ENCODE data around the gene CD48.
"Not testable (repeated sequence)": the region's sequence is repeated elsewhere in the genome, so short reads cannot be mapped to it uniquely, and the experiment has no call there.

Gene CD48

DNA sequence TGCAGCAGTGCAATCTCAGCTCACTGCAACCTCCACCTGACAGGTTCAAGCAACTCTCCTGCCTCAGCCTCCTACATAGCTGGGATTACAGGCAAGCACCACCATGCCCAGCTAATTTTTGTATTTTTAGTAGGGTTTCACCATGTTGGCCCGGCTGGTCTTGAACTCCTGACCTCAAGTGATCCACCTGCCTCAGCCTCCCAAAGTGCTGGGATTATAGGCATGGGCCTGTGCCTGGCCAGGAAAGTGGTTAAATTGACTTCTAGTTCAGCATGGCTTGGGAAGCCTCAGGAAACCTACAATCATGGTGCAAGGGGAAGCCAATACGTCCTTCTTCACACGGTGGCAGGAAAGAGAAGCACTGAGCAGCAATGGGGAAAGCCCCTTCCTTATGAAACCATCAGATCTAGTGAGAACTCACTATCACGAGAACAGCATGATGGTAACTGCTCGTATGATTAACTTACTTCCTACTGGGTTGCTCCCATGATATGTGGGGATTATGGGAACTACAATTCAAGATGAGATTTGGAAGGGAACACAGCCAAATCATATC, 981 bp upstream of the CD48 start:
- DNase-seq = peak; percentile 69

DNA sequence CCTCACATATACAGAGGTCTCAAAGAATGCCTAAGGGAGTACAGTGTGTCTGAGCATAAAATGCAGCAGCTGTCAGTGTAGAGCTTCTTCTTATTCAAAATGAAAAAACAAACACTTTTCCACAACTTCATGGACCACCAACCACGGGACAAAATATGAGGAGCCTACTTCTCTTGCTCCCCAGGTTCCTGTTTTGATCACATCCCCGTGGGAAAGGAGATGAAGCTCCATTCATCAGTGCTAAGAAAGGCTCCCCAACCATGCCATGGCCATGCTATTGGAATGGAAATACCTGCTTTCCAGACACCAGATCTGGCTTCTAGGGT, 383 bp downstream of the CD48 start:
- no peak for DNase-seq

DNA sequence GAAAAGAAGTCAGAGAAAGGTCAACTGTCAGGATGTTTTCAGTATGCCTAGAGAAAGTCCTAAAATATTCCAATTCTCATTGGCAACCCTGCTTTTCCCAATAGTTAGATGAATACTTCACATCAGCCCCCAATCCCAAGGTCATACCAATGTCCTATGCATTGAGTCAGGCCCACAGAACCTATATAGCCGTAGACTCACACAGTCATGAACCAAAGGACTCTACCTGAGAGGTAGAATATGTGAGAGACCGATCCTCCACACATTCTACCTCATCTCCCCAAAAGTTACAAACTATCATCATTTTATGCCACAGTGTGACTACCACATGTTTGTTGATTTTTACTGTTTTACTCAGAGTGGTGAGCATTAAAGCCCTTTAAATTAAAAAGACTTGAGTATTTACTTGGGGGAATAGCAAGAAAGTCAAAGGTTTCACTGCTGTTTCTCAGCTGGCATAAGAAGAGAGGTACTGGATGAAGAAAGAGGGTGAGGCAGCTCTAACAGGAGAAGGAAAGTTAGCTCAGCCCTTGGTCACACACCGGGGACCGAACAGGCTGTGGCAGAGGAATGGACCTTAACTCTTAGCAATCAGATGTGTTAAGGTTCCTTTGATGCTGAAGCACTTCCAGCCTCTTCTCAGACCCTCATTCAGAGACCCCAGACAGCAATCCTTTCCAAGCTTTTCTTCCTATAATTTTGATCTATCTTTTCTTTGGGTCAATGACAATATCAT, 937 bp downstream of the CD48 start:
- no peak for DNase-seq

DNA sequence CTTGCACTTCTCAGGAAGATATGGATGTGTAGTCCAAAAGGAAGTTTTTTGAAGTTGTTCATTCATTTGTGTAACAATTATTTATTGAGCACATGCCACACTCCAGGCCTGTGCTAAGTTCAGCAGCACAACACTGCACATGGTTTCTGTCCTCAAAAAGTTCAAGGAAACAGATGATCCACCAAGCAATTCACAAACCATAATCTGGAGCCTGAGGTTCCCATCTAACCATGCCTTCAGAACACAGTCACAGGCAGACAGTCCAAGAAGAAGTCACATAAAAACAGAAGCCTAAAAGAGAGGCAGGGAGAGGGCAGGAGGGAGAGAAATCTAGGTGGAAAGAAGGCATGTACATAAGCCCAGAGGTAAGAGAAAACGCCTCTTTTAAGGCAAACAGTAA, 1.9 kb downstream of the CD48 start:
- no peak for DNase-seq

DNA sequence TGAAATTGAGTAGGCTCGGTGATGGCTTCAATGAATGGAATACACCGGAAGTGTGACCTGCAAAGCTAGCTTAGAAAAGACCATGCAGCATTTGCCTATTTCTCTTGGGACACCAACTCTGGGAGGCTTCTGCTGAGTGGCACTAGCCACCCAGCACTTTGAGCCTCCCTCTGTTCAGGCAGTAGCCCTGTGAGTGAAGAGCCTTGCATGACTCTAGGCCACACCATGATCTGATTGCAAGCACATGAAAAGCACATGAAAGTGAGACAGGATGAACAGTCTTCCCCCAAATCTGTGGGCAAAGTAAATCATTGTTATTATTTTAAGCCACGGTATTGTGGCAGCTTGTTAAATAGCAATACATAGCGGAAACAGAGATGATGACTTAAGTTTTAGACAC, 2.8 kb downstream of the CD48 start:
- peak; percentile 53 for DNase-seq

DNA sequence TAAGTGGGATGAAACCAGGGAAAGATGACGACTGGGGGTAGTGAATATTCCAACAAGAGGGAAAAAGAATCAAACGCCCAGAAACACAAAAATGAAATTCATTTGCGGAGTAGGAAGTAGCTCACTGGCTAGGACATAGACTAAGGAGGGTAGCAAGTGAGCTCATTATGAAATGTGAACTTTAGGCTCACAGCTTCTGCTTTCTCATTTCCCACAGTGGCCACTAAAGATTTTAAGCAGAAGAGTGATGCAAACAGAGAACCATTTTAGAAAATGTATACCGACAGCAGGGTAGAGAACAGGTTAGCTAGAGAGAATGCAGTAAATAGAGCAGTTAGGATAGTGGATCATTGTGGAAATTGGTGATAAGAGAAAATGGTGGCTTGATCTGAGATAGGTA, 3.5 kb downstream of the CD48 start:
- peak; percentile 12 for DNase-seq

DNA sequence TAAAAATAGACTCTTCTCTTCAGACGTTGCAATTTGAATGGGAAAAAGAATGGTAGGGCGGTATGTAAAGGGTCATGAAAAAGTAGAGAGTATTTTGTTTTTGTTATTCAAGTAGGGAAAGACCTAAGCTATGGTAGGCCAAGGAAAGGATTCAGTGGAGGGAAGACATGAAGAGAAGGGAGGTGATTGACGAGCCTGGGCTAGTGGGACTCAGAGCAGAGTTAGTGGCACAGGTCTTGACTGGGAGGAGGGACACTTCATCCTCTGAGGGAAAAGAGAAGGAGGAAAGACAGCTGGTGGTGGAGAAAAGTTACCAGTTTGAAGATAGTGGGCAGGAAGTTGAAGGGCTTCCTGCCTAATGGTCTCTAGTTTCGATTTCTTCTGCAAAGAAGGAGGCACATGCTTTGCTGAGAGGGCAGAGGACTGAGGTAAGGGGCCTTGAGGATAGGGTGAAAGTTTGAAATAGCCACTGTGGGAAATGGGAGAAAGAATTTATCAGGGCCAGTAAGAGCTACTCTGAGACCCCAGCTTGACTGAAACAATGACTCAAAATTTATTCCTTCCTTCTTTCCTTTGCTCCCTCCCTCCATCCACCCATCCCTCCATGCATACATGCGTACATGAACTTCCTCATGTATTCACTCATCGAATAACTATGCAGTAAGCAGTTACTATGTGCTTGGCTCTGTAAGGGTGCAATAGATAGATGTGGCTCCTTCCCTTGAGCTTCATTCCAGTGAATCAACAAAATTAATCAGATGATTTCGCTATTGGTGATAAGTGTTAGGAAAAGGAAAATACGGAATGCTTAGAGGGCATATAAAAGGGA, 4.2 kb downstream of the CD48 start:
- DNase-seq = peak; percentile 44

DNA sequence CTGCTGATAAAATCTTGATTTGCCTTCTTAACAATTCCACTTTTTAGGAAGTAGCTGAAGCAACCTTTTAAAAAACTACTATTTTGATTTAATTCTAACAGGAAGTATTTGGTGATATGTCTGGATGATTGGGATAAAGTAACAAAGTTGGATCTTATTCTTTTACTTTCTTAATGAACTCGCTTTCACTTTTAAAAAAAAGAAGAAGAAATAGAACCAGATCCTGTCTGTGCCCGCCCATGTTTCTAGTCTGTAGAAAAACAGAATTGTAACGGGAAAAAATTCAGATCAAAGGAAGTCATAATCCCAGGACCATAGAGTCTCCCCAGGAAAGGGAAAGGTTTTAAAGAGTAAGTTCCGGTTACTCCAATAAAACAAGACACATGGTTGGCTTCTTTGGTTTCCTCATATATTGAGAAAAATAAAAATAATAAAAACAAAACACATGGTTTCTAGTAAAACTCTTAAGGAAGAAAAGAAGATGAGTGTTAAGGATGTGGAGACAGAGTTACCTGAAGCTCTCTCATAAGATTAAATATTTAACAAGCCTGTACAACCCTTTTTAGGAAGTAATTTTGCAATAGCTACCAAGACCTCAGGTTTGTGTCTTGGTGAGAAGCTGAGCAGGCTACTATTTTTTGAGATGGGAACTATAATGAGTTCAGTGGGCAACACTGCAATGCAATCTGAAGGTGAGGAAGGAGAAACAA, 4.9 kb downstream of the CD48 start:
- DNase-seq = no peak

DNA sequence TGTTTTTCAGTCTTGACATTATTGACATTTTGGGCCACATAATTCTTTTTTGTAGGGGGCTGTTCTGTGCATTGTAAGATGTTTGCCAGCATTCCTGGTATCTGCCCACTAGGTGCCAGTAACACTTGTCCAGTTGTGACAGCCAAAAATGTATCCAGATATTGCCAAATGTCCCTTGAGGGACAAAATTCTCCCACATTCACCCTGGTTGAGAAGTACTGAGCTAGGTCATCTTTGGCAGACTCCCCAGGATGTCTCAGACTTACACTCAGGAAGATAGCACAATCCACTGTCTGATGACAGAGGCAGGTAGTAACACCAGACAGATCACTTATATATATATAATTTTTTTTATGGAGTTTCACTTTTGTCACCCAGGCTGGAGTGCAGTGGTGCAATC, 5.9 kb downstream of the CD48 start:
- DNase-seq = no peak

DNA sequence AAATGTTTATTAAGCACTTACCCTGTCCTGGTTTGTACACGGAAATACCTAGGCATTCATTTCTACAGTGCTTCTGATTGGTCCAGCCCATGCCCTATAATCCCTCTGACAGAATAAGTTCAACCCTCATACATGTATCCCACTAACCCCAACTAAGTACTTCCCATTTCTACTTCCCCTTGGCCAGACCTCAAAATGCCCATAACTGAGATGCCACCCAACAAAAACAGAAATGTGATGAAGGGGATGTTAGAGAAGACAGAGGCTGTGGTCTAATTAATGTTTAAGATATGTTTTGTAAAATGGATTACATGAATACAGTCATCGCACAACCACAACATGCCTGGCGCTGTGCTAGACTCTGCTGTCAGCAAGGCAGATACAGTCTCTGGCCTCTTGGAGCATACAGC, 6.4 kb downstream of the CD48 start:
- DNase-seq = not testable (repeated sequence)

DNA sequence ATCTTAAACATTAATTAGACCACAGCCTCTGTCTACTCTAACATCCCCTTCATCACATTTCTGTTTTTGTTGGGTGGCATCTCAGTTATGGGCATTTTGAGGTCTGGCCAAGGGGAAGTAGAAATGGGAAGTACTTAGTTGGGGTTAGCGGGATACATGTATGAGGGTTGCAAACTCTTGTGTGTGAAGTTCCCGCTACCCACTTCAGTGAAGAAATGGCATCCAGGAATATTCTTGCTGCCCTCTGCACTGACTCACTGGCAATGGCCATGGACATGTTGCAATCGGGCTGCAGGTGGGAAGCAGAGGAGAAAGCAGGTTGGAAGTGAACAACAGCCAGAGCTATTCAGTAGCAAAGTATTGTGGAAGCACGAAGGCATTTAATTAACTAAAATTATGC, 7.4 kb downstream of the CD48 start:
- no peak for DNase-seq

DNA sequence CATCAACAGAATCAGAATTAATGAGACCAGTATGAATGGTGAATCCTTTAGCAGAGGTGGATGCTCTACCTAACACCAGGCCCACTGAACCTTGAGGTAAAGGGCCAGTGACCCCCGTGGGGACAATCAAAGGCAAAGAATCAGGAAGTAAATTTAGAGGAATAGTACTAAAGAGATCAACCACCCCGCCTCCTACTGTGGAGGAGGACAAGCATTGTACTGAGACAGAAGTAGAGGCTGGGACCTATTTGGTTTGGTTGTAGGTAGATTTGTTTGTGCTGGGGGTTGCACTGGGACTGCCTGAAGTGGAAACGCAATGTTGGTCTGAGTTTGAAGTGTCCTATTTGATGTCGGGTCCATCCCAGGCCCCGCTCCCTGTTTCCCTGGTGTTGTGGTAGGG, 9.5 kb downstream of the CD48 start:
- no peak for DNase-seq

DNA sequence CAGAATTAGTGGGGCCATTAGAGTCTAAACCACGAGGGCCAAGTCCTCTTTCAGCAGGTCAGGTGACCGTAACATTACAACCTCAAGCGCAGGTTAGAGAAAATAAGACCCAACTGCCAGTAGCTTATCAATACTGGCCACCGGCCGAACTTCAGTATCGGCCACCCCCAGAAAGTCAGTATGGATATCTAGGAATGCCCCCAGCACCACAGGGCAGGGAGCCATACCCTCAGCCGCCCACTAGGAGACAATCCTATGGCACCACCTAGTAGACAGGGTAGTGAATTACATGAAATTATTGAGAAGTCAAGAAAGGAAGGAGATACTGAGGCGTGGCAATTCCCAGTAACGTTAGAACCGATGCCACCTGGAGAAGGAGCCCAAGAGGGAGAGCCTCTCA, 19.2 kb downstream of the CD48 start:
- not testable (repeated sequence) for DNase-seq

DNA sequence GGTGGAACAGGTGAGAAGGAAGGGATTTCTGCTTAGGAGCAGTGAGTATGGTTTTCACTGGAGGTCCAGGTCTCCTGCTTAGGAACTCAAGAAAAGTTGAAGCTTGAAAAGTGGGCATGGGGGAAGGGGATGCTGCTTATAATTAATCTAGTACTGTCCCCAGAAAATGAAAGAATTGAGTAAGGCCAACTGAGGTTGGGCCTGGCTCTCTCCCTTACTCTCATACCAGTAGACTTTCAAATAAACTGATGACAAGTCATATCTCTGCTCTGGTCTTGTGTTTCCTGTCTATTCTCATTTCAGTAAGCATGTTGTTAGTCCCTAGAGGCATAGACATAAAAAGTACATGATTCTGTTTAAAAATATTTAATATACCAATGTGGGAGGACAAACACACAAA, 26.4 kb downstream of the CD48 start:
- DNase-seq = no peak

DNA sequence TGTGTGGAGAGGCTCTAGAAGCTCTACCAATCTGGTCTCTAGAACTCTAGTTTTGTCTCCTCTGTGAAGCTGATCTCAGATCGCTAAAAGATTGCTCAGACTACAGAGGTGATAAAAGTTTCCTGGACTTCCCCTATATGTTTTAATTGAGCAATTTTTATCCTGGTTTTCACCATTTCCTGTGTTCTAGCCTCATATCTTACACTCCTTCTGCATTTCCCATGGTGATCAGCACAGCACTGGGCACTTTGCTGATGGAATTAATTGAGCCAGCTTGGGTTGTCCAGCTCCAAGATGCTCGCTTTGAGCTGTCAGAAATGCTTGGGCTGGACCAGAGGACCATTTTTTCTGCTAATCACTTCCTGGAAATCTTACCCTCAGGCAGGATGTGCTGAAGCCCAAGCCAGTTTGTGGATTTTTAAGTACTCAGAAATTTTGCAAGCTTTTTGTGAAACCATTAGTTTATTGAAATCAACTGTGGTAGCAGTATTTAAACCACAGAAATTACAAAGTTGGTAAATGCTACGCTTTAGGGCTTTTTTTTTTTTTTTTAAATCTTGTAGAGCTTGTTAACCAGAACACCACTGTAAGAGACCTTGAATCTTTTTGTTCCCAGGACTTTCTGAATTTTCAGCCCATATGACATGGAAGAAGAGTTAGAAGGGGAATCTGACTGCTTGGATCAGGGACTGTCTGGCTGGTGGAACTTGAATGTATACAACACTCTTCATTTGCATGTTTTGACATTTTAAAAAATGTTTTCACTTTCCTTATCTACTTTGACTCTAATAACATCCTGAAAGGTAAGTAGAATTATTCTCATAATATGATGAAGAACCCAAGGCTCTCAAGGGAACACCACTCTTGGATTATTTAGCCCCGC, 28.4 kb downstream of the CD48 start:
- peak; percentile 42 for DNase-seq

DNA sequence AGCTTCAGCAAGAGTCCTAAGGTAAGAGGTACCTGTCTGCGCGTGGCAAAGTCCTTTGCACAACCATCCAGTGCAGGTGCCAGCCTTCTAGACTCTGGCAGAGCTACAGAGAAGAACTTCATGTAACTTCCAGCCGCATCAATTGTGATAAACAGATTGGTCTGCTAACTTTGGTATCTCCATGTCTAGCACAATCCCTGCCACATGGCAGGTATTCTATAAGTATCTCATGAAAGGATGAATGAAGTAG, 29.8 kb downstream of the CD48 start:
- DNase-seq = no peak

DNA sequence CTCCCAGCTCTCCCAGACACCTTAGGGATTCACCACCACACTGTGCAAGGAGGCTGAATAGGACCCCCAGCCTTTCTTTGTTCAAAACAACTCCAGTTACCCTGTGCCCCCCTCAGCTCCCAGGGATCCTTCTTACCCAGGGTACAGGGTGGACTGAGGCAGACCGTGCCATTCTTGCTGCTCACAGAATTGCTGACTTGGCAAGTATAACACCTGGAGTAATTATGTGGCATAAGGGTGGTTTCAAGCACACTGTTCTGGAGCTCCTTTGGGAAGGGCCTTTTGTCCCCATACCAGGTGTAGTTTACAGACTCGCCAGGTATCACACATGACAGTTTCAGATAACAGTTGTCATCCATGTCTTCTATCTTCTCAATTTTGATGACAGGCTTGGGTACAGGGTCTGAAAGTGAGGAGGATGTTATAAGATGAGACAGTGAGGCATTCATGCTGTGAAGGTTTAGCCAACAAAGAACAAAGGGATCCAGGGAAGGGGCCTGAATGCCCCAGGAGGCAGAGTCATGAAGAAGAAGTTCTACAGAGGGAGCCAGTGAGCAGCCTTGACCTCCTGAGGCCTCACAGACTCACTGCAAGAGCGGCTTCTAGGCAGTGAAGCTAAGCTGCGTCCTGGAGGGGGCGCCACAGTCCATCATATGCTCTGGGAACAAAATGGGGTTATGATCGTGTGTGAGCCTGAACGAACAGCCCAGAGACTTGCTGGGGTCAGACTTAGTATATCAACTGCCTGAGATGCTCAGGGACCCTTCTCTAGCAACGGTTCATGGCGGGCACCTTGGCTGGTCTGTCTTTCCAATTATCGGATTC, 30.3 kb downstream of the CD48 start:
- peak; percentile 81 for DNase-seq

DNA sequence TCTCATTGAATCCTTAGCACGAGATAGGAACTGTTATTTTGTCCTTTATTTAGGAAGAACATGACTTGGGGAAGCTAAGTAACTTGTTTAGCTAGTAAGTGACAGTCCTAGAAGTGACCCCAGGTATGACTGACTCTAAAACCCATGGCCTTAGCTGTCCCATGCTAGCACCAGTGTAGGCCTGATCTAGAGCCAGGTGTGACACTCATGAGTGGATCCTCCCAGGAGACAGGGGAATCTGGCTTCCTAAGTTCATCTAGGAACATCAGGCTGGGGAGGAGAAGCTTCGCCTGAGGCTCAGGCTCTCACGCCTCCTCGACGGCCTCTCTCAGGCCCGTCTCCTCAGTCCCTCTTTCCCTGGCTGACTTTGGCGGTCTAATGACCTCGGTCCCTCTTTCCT, 31.2 kb downstream of the CD48 start:
- DNase-seq = no peak

DNA sequence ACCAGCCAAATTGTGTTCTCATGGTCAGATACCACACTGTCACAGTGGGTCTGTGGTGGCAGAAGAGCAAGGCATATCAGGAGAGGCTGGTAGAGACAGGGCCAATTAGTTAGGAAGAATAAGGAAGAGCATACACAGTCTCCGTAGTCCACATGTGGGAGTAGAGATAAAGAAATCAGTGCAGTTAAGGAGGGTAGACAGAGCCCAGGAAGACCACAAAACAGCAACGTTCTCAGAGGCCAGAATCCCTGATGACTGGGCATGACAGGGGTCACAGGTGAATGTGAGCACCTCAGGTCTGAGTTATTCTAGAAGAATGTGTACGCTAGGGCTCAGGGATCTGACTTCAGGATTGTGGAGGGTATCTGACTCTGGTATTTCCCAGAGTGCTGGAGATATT, 31.7 kb downstream of the CD48 start:
- DNase-seq = no peak

DNA sequence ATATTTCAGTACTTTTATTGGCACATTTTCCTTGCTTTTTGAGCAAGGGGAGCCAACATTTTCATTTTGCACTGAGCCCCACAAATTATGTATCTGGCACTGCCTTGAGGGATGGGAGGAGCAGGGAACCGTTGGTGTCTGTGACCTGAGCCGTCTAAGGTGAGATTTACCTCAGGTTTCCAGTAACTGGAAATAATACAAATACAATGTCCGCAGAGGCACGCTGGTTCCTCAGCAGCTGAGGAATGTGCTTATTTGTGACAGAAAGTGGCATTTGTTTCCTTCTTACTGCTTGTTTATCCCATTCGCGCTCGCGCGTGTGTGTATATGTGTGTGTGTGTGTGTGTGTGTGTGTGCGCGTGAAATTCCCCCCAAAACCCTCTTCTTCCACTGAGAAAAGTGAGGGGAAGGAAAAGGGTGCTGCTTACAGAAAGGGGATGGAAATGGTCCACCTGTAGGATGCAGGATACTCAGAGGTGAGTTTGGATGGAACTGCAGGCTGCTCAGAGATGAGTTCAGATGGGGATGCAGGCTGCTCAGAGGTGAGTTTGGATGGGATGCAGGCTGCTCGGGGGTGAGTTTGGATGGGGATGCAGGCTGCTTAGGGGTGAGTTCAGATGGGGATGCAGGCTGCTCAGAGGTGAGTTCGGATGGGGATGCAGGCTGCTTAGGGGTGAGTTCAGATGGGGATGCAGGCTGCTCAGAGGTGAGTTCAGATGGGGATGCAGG, 34.6 kb downstream of the CD48 start:
- no peak for DNase-seq
